NCI-H2227 (cell line): Measurements from ENCODE around the gene WFIKKN1.

Source experiments
- DNase-seq: peaks from one replicate; lab custom pipeline; 2025; ENCODE audit not compliant: unreplicated experiment; lab: John Stamatoyannopoulos, UW

WFIKKN1 gene

GRCh38 chr16:683396-684070 lies 52.7 kb downstream of the WFIKKN1 start:
- no peak for DNase-seq
